Stimulated activated CD8-positive, alpha-beta memory T cell treated with anti-CD3 and anti-CD28 coated beads, Interleukin-7, amount 100 ng/mL, for 48 hours (primary cell): ENCODE results near the gene ARFRP1.

Source experiments
- DNase-seq, 2 donors: peaks; one replicate each; pipeline ENCODE4 v3.0.0-alpha.2; 2020; ENCODE audit warnings: low read depth in 1 of 2; ENCODE audit errors: extremely low read depth in 1 of 2

The ARFRP1 gene

DNA sequence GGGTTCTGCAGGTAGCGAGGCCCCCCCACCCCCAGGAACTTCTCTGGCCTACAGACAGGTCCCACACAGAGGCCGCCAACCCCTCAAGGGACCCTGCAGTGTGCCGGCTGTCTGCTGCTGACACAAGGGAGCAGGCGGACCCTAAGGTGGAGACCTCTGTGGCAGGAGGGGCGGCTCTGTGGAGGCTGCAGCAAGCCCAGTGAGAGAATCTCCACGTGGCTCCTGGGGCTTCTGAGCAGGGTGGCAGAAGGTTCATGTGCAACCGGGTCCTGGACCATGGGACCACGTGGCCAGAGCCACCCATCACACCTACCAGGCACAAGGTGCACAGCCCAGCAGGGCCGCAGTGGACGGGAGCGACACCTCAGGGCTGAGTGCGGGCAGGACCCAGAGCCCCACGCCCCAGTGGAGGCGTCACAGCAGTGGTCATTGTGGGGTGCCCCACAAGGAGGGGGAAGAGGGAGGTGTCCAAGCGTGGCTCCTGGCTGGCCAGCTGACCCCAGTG lies 4.3 kb downstream of the ARFRP1 start:
- no peak for DNase-seq

DNA sequence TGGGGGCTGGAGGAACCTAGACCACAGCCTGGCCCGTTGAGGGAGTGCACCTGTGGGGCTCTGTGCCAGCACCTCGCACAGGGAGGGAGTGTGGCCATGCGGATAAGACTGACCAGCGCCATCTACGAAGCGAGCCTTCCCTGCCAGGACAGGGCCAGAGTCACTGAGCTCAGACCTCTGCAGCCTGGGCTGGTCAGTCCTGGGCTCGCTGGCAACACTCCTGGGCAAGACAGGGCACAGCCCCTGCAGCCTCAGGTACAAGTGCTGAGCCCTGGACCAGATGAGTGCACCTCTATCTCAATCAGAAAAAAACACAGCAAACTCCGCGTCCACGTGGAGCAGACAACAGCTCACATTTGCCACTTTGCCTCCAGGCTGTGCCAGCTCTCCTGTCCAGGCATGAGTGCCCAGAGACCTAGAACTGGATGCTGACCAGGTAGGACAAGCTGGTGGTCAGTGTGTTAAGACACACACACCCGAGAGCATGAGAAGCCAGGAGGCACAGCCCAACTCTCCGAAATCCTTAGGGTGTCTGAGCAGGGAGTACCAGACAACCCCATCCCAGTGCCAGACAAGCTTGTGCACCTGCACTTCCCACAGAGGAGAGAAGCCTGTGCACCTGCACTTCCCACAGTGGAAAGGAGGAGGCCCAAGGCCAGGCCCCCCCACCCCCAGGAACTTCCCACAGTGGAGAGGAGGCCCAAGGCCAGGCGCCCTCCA lies 4.9 kb downstream of the ARFRP1 start:
- no peak for DNase-seq

DNA sequence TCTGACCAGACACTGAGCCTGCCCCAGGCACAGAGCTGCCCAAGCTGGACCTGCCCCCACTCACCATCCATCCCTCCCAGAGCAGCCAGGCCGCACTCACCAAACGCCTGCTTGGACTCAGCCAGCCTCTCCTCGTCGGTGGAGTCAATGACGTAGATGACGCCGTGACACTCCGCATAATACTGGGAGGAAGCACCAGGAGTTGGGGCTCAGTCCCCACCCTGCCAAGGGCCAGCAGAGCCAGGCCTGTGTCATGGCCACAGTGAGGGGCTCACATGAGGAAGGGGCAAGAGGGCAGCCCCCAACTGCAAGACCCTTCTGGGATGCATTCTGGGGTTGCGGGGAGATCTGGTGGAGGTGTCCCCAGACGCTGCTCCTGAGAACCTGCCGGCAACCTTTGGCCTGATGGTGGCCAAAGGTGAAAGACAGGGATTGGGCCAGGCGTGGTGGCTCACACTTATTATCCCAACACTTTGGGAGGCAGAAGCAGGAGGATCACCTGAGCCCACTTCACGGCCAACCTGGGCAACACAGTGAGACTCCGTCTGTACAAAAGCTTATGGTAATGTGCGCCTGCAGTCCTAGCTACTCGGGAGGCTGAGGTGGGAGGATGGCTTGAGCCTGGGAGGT lies 5.6 kb downstream of the ARFRP1 start:
- no peak for DNase-seq

DNA sequence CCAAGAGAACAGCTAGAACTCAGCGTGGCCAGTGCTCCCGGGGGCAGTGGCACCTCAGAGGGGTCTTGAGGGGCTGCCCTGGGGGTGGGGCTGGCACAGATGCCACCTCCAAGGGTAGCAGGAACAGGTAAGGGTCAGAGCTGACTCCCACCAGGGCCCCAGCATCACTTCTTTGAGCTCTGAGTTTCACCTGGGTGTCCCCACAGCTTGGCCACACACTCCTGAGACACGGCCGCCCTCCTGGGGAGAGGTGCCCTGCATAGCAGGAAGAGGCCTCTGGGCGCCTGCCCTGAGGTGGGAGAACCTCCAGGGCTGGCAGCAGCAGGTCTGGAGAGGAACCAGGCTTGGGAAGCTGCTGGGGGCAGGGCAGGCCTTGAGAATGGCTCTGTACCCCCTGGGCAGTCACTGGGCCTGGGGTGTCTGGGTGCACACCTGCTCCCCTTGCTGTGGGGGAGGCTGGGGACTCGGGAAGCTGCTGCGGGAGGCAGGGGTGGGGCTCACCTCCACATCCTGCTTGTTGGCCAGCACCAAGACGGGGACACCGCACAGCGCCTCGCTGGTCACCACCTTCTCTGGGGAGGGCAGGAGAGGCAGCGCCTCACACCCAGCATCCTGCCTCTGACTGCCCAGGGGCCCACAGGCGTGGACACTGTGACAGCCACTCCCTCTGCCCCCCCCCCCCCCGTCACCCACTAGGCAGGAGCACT lies 6.3 kb downstream of the ARFRP1 start:
- no peak for DNase-seq

DNA sequence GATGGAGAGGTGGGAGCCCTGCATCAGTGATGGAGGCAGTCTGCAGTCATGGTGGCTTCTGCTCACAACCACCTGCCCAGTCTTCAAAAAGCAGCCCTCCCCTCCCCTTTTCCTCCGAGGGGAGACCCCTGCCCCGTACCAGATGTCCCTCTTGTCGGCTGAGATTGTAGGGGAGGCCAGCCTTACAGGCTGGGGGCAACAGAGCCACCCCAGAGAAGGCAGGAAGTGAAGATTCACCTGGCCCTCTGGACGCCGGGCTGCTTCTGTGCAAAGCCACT lies 6.8 kb downstream of the ARFRP1 start:
- no peak for DNase-seq

DNA sequence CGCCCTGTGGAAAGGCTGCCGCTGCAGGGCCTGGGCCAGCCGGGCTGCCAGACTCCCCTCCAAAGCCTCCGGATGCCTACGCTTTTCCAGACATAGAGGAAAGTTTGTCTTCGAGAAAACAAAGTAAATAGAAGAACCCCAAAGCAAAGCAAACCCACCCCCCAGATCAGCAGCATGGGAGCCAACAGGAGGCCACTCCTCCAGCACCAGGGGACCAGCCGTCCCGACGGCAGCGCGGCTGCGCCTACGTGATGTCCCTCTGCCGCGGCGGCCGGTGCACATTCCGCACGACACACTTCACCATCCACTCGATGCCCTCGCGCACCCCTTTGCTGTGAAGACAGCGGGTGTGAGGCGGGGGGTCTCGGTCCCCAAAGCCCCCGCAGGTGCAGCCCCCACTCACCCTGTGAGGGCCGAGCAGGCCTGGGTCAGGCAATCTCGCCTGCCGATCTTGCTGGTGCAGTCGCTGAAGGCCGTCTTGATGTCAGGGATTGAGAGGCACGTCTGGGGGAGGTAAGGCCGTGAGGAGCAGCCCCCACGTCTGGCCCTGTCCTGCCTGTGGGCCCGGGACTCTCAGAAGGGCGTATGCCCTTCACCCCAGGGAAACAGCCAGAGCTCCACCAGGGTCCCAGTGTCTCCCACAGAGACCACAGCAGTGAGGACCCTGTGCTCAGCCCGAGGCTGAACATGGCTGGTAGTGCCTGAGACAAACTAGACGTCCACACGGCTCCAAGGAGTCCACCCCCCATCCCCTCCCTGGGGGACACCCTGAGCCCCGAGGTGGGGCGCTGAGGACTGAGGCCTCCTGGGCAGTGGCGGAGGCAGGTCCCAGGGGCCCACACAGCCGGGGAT lies 7.4 kb downstream of the ARFRP1 start:
- no peak for DNase-seq

DNA sequence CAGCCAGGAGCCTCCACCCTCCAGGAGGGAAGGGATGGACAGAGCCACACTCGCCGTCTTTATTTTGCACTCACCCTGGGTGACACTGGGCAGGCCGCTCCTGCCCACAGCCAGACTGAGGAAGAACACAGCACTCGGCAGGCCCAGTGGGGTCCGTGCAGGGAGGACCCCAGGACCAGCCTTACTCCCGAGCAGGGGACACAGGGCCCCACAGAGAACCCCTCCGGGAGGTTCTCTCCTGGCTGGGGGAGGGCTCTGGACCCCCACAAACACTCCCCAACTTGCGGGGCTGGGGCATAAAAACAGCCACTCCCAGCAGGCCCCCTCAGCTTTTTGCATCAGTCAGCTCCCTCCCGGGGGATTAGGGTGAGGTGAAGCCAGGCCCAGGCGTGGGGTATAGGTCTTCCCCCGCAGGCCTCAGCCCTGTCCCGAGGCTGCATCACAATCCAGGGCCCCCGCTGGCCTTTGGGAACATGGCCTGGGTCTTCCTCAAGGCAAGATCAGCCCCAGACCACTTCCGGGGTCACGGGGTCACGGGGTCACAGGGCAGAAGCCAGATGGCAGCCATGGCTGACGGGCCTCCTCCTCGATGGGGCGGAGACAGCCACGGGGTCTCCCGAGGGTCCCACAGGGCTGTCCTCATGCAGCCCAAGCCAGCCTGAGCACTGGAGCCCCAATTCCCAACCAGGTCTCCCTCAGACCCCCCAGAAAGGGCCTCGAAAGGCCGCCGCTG lies 8.1 kb downstream of the ARFRP1 start:
- no peak for DNase-seq

DNA sequence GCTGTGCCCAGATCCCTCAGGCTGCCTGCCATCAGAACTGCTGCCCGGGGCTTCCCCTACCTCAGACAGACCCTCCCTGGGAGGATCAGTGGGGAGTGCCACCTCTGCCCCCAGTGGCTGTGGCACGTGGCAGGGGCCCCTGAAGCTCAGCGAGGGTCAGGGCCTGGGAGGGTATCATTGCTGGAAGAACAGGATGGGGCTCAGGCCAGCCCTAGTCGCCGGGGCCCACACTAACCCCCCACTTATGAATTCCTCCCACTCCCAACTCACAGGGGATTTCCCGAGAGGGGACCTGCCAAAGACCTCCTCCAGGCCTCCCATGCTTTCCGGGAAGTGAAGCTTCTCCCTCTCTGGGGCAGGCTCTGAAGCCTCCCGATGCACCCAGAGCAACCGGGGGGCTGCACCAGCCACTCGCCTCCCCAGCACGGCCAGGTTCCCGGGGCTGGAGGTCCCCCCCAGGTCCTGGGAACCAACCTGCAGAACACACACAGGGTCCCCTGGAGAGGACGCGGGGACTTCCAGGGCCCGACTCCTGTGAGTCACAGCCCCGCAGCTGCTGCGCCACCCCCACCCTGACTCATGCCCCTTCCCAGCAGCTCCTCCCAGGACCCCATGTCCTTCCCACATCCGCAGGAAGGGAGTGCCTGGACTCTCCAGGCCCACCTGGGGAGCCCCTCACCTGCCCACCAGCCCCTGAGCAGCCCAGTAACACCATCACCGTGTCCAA lies 8.9 kb downstream of the ARFRP1 start:
- peak in 1 of 2 donors; percentile 56 for DNase-seq

DNA sequence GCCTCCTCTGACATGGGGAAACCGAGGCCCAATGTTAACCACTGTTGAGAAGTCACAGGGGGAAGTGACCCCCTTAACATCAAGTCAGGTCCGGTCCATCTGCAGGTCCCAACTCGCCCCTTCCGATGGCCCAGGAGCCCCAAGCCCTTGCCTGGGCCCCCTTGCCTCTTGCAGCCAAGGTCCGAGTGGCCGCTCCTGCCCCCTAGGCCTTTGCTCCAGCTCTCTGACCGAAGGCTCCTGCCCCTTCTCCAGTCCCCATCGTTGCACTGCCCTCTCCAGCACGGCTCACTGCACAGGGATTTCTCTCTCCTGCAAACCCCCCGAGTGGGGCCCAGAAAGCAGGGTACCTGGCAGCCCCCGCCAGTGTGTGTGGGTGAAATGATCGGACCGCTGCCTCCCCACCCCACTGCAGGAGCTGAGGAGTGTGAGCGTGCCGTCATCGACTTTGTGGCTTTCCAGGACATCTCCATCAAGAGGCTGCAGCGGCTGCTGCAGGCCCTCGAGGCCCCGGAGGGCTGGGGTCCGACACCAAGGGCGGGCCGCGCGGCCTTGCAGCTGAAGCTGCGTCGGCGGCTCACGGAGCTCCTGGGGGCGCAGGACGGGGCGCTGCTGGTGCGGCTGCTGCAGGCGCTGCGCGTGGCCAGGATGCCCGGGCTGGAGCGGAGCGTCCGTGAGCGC lies 9.8 kb downstream of the ARFRP1 start:
- no peak for DNase-seq

DNA sequence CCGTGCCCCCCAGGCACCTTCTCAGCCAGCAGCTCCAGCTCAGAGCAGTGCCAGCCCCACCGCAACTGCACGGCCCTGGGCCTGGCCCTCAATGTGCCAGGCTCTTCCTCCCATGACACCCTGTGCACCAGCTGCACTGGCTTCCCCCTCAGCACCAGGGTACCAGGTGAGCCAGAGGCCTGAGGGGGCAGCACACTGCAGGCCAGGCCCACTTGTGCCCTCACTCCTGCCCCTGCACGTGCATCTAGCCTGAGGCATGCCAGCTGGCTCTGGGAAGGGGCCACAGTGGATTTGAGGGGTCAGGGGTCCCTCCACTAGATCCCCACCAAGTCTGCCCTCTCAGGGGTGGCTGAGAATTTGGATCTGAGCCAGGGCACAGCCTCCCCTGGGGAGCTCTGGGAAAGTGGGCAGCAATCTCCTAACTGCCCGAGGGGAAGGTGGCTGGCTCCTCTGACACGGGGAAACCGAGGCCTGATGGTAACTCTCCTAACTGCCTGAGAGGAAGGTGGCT lies 10.4 kb downstream of the ARFRP1 start:
- DNase-seq: no peak

DNA sequence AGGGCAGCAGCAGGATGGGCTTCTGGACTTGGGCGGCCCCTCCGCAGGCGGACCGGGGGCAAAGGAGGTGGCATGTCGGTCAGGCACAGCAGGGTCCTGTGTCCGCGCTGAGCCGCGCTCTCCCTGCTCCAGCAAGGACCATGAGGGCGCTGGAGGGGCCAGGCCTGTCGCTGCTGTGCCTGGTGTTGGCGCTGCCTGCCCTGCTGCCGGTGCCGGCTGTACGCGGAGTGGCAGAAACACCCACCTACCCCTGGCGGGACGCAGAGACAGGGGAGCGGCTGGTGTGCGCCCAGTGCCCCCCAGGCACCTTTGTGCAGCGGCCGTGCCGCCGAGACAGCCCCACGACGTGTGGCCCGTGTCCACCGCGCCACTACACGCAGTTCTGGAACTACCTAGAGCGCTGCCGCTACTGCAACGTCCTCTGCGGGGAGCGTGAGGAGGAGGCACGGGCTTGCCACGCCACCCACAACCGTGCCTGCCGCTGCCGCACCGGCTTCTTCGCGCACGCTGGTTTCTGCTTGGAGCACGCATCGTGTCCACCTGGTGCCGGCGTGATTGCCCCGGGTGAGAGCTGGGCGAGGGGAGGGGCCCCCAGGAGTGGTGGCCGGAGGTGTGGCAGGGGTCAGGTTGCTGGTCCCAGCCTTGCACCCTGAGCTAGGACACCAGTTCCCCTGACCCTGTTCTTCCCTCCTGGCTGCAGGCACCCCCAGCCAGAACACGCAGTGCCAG lies 11.0 kb downstream of the ARFRP1 start, which contains the start of gene TNFRSF6B:
Gene TNFRSF6B, plus strand, starts transcription at position 25 of the 729 bp plus-strand sequence. Its CDS starts 116 bp downstream, at position 141.
- no peak for DNase-seq

DNA sequence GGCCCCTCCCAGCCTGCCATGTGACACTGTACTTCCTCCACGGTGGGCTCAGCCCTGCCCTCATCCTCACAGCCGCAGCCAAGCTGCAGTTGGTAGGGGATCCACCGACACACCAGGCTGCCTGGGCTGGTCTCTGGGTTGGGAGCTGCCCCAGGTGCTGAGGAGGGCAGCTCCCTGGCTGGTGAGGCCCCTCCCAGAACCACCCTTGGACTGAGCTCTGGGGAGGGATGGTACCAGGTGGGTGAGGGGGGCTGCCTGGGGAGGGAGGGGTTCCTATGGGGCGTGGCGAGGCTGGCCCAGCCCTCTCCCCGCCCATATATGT lies 11.5 kb downstream of the ARFRP1 start:
- DNase-seq: no peak

DNA sequence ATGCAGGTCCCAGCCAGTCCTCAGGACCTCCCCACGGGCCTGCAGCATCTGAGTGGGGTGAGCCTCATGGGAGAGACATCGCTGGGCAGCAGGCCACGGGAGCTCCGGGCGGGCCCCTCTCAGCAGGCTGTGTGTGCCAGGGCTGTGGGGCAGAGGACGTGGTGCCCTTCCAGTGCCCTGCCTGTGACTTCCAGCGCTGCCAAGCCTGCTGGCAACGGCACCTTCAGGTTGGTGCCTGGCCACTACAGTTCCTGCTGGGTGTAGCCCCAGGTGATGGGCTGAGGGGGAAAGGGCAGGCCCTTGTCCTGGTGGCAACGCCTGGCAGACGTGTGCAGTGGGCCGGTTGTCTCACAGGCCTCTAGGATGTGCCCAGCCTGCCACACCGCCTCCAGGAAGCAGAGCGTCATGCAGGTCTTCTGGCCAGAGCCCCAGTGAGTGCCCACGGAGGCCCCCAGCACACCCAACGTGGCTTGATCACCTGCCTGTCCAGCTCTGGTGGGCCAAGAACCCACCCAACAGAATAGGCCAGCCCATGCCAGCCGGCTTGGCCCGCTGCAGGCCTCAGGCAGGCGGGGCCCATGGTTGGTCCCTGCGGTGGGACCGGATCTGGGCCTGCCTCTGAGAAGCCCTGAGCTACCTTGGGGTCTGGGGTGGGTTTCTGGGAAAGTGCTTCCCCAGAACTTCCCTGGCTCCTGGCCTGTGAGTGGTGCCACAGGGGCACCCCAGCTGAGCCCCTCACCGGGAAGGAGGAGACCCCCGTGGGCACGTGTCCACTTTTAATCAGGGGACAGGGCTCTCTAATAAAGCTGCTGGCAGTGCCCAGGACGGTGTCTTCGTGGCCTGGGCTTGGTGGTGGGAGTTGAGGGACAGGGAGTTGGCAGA lies 12.1 kb downstream of the ARFRP1 start:
- DNase-seq: no peak

DNA sequence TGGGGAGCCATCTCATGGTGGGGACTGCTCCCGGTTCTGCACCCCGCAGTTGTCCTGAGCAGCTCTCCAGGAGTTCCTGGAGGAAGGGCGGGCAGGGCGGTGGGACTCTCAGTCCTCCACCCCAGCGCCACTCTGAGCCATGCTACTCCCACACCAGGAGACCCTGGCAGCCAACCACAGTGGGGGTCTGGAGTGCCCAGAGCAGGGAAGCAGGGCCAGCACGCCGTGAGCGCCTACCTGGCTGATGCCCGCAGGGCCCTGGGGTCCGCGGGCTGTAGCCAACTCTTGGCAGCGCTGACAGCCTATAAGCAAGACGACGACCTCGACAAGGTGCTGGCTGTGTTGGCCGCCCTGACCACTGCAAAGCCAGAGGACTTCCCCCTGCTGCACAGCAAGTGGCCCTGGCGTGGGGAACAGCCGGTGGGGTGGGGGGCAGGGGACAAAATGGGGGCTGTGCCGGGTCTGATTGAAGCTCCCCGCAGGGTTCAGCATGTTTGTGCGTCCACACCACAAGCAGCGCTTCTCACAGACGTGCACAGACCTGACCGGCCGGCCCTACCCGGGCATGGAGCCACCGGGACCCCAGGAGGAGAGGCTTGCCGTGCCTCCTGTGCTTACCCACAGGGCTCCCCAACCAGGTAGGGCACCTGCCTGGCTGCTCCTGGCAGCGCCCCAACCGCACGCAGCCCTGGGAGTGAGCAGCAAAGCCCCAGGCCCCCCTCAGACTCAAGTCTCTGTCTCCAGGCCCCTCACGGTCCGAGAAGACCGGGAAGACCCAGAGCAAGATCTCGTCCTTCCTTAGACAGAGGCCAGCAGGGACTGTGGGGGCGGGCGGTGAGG lies 13.0 kb downstream of the ARFRP1 start:
- DNase-seq: no peak

DNA sequence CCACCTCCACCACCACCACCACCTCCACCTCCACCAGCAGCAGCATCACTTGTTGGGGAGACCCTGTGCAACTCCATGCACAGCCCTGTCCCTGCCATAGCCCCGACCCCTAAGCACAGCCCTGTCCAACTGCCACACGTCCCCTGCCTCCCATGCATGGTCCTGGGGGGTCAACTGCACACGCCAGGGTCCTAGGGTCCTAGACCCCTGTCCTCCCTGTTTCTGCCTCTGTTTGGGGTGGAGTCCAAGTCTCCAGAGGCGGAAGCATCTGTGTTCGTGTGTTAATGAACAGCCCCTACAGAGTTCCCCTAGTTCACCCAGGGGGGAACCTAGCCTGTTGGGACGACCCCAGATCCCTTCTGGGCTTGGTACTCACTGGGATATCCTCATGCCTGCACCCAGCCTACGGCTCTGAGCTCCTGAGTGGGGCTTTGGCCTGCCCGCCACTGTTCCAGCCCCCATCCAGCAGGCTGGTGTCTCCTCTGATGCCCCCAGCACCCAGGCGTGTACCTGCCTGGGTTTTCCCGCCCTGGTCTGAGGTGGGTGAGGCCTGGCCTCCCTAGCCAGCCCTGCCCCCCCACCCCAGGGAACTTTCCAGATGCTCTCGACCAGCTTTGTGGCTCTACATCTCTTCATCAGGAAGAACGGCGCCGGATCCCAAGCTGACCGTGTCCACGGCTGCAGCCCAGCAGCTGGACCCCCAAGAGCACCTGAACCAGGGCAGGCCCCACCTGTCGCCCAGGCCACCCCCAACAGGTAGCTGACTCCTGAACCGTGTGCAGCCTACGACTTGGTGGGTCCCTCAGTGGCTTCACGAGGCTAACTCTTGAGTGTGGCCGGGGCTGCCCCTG lies 13.8 kb downstream of the ARFRP1 start:
- DNase-seq: no peak
